Midbrain (tissue), 1 donor: ENCODE results near the gene HYAL1.
"Not testable (repeated sequence)": the region's sequence is repeated elsewhere in the genome, so short reads cannot be mapped to it uniquely, and the experiment has no call there.

Source experiments
- DNase-seq: peaks from one replicate; lab custom pipeline; 2025; lab: John Stamatoyannopoulos, UW

Gene HYAL1

DNA sequence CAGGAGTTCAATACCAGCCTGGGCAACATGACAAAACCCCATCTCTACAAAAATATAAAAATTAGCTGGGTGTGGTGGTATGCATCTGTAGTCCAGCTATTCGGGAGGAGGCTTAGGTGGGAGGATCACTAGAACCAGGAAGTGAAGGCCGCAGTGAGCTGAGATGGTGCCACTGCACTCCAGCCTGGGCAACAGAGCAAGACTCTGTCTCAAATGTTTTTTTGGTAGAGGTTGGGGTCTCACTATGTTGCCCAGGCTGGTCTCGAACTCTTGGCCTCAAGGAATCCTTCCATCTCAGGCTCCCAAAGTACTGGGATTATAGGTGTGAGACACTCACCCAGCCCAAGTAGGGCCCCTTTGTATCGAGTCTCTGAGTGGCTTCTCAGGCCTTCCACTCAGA, 9.3 kb downstream of the HYAL1 start:
- DNase-seq = no peak

DNA sequence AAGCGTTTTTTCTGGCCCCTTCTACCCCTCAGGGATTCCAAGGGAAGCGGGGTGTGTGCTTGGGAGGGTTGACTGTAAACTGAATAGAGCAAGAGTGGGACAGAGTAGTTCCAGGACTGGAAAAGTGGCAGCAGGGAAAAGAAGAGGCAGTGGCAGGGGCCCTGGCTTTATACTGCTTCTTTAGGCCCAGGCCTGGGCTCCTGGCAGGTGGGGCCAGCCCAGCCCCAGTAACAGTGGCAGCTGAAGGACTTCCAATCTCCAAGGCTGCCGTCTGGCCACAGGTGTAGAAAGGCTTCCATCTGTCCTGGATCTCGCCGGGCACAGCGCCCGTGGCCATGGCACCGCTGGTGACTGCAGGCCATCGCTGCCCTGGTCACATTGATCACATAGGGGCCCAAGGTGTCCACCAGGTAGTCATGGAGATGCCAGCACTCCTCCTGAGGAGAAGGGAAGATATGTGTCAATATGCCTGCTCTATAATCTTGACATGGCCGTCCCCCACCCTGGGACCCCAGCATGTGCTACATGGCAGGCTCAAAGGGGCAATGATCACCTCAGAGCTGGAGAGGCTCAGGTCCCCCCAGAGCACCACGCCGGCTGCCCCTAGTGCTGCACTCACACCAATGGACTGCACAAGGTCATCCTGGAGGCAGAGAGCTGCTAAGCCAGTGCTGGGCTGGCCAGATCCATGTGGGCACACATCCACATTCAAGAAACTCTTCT, 10.1 kb downstream of the HYAL1 start:
- DNase-seq = no peak

DNA sequence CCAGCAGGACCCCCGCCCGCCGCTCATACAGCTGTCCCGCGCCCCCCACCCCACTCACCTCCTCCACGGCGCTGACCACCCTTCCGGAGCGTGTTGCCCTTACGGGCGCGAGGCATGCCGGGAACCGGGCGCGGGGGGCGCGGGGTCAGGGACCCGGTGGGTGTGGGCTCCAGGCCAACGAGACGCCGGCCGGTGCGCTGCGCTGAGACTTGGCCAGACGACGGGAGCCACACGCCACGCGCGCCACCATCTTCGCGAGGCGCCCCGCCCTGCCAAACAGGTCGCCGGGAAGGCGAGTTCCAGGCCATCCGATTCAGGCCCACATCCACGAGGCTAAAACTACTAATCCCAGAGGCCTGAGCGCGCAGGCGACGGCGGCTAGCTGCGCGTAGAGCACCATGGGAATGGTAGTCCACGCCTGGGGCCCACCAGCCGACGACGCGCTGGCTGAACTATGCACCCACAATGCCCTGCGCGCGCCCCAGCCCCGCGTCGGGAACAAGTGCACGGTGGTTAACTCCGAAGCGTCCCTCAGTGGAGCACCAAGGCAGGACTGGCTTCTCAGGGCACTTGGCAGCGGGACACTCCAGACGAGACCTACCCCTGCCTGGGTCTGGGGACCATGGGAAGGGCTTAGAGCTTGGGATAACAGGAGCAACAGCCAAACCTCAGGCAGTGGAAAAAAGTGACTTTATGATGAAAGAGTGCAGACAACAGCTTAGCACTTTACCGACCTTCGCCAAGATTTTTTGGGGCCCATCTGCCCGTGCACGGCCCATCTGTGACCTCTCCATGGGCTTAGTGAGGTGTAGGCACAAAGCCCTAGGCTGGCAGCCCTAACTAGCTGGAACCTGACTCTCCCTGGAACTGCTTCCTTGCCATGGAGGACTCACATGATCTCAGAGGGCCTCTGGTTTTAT, 11.0 kb downstream of the HYAL1 start, which contains the start of gene IFRD2:
TSS of gene IFRD2 (minus strand) at position 271 of the 920 bp plus-strand sequence. CDS start at position 116, 155 bp downstream.
- DNase-seq = peak; percentile 99

DNA sequence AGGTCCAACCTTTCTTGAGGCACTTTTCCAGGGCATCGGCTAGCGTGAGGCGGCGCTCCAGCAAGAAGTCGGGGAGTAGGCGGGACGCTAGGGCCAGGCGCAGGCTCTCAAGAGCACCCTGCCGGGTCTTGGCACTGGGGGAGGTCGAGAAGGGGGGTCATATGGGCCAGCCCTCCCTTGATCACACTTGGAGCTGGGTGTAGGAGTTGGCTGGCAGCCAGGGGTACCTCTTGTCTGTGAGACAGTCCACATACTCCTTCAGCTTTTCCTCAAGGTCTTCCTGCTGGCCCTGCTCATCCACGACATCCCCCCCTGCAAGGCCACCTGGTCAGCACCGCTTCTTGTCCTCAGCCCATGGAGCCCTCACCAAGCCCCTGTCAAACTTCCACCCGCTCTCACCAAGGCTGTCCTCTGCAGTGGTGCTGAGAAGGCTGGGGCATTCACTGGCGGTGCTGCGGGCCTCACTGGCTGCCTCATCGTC, 13.2 kb downstream of the HYAL1 start:
- DNase-seq = no peak

DNA sequence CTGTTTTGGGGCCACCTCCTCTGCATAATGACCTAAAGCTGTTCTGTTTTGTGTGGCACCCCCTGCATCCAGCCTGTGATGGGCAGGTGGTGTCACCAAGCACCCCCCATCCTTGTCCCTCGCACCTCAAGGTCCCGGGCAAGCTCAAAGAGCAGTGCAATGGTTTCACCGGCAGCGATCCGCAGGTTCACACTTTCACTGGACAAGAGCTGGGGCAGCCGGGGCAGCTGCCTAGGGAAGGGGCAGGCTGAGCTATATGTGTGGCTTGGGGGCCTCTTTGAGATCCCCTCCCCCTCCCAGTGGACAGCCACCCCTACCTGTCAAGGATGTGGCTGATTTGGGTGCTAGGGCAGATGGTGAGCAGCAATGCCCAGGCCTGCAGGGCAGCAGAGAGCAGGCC, 14.2 kb downstream of the HYAL1 start:
- DNase-seq = no peak

DNA sequence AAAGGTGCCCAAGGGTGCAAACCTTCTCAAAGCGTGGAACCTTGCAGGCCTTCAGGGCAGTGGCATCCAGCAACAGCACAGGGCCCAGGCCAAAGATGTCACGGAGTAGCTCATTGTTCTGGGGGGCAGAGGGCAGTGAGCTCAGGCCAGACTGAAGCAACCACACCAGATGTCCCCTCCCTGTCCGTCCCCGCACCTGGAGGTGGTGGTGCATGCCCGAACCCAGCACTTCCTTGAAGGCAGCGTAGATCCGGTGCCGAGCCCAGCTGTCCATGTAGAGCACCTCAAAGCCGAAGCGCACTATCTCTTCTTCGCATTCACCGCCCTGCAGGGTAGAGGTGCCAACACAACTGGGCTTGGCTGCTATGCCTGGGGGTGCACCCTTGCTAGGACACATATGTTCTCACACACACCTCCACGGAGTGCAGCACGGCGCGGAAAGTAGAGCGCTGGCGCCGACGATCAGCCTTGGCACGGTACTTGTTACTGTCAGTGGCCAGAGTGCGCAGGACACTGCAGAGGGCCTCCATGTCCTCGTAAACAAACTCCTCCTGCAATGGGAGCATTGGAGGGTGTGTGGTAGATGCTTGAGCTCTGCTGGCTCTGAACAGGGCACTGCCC, 14.9 kb downstream of the HYAL1 start:
- no peak for DNase-seq

DNA sequence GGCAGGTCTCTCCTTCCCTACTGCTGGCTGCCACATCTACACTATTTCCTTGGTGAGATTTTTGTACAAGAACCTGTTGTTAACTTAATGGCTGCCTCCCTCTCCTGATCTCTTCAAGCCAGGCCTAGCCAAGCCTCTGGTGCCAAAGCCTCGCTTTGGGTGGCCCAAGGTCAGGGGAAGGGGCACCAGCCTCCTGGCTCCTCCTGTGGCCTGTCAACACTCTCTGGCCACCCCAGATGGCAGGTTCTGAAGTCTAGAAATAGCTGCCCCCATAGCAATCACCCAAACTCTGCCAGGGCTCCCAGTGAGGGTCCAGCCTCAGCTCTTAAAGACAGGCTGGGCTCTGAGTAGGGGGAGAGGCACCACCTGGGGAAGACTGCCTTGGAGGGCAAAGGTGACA, 16.1 kb downstream of the HYAL1 start:
- DNase-seq = no peak

DNA sequence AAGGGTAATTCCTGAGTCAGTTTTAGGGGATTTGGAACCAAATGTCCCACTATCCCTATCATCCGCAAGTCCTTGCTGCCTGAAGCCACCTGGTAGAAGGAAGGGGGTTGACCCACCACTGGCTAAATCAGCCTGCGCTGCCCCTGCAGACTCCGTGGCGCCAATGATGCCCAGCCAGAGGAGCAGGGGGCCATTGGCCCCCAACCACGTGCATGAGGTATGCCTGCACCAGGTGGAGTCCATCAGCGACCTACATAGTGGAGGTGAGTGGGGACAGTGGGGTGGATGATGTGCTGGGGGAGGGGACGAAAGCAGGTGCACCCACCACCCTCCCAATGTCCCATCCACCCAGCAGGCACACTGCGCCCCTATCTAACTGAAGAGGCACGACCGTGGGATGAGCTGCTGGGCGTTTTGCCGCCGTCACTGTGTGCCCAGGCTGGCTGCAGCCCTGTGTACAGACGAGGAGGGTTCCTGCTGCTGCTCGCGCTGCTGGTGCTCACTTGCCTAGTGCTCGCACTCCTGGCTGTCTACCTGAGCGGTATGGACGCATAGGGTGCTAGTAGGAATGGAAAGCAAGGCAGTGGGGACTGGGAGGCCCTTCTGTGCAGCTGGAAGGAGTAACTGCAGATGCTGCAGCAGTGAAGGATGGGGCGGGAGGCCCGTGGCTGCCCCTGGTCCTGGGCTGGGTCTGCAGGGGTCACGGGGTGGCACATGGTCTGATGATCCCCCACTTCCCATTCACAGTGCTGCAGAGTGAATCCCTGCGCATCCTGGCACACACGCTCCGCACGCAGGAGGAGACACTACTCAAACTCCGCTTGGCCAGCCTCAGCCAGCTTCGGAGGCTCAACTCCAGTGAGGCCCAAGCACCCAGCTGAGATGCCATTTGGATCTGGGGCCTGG, 16.8 kb downstream of the HYAL1 start:
- DNase-seq = no peak

DNA sequence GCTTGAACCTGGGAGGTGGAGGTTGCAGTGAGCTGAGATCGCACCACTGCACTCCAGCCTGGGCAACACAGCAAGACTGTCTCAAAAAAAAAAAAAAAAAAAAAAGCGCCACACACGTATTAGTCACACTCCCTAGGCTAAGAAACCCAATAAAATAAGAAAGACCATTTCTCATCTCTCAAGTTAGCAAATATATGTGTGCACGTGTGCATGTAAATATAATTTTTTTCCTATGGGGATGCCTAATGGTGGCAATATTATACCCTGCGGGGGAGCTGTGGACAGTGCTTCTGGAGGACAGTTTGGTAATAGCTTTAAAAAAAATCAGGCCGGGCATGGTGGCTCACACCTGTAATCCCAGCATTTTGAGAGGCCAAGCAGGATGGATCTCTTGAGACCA, 19.3 kb downstream of the HYAL1 start:
- not testable (repeated sequence) for DNase-seq

DNA sequence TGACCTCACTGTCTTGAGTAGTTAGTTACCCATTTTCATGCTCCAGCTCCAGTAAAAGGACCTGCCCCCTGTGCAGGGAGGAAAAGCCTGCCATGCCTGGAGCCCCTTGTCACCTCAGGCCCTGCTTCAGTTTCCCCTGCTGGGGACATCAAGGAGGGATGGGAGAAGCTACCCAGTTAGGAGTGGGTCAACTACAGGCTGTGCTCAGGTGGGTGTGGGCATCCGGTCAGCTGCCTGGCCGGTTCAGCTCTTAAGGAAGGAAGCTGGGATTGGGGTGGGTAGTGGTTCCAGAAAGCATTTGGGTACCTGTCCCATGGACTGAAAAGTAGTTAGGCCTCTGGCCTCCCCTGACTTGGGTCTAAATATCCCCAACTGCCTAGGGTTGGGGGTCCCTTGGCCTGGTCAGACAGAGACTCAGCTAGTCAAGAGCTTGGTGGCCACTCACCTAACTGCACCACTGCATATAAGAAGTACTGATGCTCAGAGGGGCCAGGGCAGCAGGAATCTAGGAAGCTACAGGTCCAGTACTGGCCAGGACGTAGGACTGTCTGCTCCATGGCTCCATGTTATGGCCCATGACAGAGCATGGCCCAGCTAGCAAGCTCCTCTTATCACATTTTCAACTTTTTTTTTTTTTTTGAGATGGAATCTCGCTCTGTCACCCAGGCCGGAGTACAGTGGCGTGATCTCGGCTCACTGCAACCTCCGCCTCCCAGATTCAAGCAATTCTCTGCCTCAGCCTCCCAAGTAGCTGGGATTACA, 23.9 kb downstream of the HYAL1 start:
- no peak for DNase-seq

DNA sequence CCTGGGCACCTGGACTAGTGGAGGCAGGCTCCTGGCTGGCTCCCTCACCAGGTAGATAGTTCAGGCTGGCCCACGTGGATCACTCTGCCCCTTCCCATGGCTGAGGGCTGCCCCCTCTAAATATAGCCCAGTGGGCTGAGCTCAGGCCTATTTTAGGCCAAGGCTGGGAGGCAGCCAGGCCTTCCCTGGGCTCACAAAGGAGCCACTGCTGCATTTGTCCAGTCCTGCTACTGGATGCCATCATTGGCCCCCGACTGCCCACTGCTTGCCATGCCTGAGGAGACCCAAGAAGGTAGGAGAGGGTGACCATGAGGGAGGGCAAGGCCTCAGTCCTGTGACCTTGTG, 24.5 kb downstream of the HYAL1 start, which contains the start of gene LSMEM2:
TSS of gene LSMEM2 (plus strand) at position 208 of the 345 bp plus-strand sequence. CDS start at position 235, 27 bp downstream.
- DNase-seq = peak; percentile 49

DNA sequence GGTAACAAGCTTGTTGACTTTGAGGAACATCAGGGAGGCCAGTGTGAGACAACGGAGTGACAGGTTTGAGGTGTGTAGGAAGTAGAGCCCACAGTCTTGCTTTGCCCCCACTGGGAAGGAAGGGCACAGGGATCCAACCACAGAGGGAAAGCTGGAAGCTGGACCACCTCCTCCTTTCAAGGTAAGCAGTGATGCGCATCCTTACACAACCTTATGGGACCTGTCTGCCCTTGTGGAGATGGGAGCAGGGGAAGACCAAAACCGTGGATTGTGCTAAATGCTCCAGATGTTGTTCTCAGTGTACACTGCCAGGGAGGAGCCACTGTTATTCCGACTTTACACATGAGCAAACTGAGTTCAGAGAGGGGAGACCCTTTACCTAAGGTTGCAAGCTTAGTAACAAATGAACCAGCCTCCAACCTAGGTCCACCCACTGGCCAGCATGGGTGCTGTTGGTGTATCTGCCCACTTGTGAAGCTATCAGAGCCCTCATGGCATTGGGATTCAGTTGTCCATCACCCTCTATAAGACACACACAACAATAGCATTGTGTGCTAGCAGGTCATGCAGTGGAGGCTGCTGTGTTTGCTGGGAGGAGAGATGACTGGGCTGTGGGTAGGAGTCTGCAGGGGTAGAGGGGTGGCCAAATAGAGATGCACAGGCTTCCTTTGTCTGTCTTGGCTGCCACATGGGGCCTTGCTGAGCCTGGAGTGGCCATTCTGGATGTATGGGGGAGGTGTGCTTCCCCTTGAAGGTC, 25.1 kb downstream of the HYAL1 start:
- peak; percentile 67 for DNase-seq

DNA sequence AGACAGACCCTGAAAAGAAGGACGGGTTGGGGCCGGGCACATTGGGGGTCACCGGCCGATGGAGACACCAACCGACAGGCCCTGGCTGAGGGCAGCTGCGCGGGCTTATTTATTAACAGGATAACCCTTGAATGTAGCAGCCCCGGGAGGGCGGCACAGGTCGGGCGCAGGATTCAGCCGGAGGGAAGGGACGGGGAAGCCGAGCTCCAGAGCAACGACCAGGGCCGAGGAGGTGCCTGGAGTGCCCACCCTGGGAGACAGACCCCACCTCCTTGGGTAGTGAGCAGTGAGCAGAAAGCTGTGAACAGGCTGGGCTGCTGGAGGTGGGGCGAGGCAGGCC, 26.6 kb downstream of the HYAL1 start:
- DNase-seq = no peak

DNA sequence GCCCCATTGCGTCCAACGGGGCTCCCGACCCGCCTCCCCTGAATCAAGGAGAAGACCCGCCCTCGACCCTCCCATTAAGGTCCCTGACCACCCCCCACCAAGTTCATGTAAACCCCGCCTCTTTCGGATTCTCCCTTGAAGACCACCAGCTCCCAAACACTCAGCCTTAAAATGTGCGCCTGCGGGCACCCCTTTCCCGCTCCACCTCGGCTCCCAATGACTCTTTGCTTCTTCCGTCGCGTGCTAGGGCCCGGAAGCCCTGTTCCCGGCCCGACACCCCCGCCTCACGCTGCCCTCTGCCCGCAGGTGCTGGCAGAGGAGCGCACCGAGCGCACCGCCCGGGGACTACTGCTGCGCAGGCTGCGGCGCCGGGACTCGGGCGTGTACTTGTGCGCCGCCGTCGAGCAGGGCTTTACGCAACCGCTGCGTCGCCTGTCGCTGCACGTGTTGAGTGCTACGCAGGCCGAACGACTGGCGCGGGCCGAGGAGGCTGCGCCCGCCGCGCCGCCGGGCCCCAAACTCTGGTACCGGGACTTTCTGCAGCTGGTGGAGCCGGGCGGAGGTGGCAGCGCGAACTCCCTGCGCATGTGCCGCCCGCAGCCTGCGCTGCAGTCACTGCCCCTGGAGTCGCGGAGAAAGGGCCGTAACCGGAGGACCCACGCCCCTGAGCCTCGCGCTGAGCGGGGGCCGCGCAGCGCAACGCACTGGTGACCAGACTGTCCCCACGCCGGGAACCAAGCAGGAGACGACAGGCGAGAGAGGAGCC, 27.2 kb downstream of the HYAL1 start:
- DNase-seq = no peak

DNA sequence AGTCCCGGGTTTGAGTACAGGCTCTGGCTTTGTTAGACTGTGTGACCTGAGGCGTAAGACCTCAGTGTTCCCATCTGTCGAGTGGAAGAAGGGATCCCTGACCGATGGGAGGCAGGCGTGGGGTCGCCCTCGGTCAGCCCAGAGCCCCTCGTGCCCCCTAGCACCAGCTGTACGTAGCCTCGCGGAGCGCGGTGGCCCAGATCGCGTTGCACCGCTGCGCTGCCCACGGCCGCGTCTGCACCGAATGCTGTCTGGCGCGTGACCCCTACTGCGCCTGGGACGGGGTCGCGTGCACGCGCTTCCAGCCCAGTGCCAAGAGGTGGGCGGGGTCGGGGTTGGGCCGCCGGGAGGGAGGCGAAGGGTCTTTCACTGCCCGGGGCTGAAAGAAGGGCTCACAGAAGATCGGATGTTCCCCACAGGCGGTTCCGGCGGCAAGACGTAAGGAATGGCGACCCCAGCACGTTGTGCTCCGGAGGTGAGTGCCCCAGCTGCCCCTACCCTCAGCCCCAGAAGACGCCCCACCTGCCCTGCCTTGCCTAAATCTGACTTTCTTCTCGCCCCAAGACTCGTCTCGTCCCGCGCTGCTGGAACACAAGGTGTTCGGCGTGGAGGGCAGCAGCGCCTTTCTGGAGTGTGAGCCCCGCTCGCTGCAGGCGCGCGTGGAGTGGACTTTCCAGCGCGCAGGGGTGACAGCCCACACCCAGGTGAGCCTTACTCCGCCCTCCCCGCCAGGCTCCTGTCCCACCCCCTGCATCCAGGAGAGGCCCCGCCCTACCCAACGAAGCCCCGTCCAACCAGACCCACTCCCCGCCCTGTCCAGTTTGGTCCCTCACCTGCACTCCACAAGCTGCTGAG, 28.0 kb downstream of the HYAL1 start:
- DNase-seq = no peak

DNA sequence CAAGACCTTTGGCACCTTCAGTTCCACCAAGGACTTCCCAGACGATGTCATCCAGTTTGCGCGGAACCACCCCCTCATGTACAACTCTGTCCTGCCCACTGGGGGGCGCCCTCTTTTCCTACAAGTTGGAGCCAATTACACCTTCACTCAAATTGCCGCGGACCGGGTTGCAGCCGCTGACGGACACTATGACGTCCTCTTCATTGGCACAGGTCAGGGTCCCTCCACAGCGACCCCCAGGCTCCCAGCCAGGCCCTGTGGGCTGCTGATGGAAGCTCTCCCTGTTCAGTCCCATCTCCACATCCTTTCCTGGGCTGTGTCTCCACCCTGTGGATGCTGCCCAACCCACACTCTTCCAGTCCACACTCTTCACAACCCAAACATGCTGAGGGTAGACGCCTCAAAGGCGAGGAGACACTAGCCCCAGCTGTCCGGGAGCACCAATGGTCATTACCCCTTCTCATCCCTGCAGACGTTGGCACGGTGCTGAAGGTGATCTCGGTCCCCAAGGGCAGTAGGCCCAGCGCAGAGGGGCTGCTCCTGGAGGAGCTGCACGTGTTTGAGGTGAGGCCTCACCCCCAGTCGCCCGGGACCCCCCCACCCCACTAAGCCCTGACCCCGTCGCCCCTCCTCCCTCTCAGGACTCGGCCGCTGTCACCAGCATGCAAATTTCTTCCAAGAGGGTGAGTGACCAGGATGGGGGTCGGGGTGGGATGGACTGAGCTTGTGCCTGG, 28.8 kb downstream of the HYAL1 start:
- peak; percentile 57 for DNase-seq

DNA sequence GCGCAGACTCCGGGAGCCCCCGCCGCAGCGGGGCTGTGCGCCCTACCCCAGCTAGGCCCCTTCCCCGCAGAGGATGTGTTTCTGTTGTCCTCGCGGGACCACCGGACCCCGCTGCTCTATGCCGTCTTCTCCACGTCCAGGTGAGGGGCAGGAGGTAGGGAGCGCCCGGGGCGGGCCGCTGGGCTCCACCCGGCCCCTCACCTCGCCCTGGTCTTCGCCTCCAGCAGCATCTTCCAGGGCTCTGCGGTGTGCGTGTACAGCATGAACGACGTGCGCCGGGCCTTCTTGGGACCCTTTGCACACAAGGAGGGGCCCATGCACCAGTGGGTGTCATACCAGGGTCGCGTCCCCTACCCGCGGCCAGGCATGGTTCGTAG, 29.7 kb downstream of the HYAL1 start:
- DNase-seq = no peak
